ENCODE results near the gene TAS2R14. TPM values are rescaled to one million over a fixed set of nuclear protein-coding genes. Genes with fewer than 3 reads are reported as not detected.

TAS2R14 gene
- total and polyA plus RNA-seq, 2 experiments from 2014 or later, result 0.59 to 6.6 TPM

- Histone ChIP-seq H3K36me3 (replicated peaks; ENCODE audit: insufficient read depth, low read depth) (no peaks in the 10 kb centered on the region), H3K4me3 (no peak within 1 kb of the TSS), H3K9me2 (replicated peaks; ENCODE audit: insufficient read depth) (no peaks in the 10 kb centered on the region), H3K9me3 (ENCODE audit: low read depth) (peaks cover 4% of the 10 kb centered on the region), H3K4me1 (ENCODE audit: insufficient read depth) (no peaks in the 10 kb centered on the region), H3K27me3 (no peaks in the 10 kb centered on the region), H3K4me2 (no peak within 1 kb of the TSS), H3K79me2 (peaks cover 2% of the 10 kb centered on the region), H2AFZ (no peak within 1 kb of the TSS), H3K27ac (no peak within 1 kb of the TSS), H4K20me1 (ENCODE audit: insufficient read depth, poor library complexity, severe bottlenecking) (no peaks in the 10 kb centered on the region)
- TF ChIP-seq EZH2phosphoT487 (IDR thresholded peaks at IDR 0.05; ENCODE audit: low read depth, severe bottlenecking, unreplicated experiment) (no peak), EZH2 (IDR thresholded peaks at IDR 0.05; ENCODE audit: borderline replicate concordance) (no peak)
- TF ChIP-seq, protein P1, sequence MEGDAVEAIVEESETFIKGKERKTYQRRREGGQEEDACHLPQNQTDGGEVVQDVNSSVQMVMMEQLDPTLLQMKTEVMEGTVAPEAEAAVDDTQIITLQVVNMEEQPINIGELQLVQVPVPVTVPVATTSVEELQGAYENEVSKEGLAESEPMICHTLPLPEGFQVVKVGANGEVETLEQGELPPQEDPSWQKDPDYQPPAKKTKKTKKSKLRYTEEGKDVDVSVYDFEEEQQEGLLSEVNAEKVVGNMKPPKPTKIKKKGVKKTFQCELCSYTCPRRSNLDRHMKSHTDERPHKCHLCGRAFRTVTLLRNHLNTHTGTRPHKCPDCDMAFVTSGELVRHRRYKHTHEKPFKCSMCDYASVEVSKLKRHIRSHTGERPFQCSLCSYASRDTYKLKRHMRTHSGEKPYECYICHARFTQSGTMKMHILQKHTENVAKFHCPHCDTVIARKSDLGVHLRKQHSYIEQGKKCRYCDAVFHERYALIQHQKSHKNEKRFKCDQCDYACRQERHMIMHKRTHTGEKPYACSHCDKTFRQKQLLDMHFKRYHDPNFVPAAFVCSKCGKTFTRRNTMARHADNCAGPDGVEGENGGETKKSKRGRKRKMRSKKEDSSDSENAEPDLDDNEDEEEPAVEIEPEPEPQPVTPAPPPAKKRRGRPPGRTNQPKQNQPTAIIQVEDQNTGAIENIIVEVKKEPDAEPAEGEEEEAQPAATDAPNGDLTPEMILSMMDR (IDR thresholded peaks at IDR 0.05; ENCODE audit: poor library complexity), result no peak
- no peak for DNase-seq (ENCODE audit: low spot score)
- 100% methylated on average over 1 of the region's 1 CpG for WGBS (ENCODE audit: low lambda C conversion rate, missing lambda C conversion rate)
Observed at GRCh38 chr12:10909462-10909861, 29.6 kb downstream of the TAS2R14 start, which contains the start of gene TAS2R13. Gene TAS2R13 (minus strand): TSS chr12:10909562. CDS start chr12:10909298, 264 bp downstream.

- TF ChIP-seq EZH2phosphoT487 (IDR thresholded peaks at IDR 0.05; ENCODE audit: low read depth, severe bottlenecking, unreplicated experiment) (no peak), EZH2 (IDR thresholded peaks at IDR 0.05; ENCODE audit: borderline replicate concordance) (no peak)
- TF ChIP-seq, protein P1 (IDR thresholded peaks at IDR 0.05; ENCODE audit: poor library complexity), result no peak
- no peak for DNase-seq (ENCODE audit: low spot score)
- Histone ChIP-seq H3K9me2 (replicated peaks; ENCODE audit: insufficient read depth) (no peaks in the 10 kb centered on the region), H3K4me3 (no peak overlapping the region), H3K36me3 (replicated peaks; ENCODE audit: insufficient read depth, low read depth) (no peaks in the 10 kb centered on the region), H3K27ac (no peak overlapping the region), H3K4me1 (ENCODE audit: insufficient read depth) (no peaks in the 10 kb centered on the region), H3K4me2 (no peak overlapping the region), H3K27me3 (no peaks in the 10 kb centered on the region), H4K20me1 (ENCODE audit: insufficient read depth, poor library complexity, severe bottlenecking) (no peaks in the 10 kb centered on the region), H3K79me2 (peaks cover 20% of the 10 kb centered on the region), H2AFZ (no peak overlapping the region), H3K9me3 (ENCODE audit: low read depth) (peaks cover 11% of the 10 kb centered on the region)
- WGBS (ENCODE audit: low lambda C conversion rate, missing lambda C conversion rate), result 96% methylated on average over 4 of the region's 4 CpGs
Observed at GRCh38 chr12:10904686-10905085, 34.4 kb downstream of the TAS2R14 start.

- Histone ChIP-seq H3K4me3 (no peak overlapping the region), H3K4me2 (no peak overlapping the region), H3K79me2 (peaks cover 20% of the 10 kb centered on the region), H3K27ac (no peak overlapping the region), H3K36me3 (replicated peaks; ENCODE audit: insufficient read depth, low read depth) (no peaks in the 10 kb centered on the region), H3K9me3 (ENCODE audit: low read depth) (peaks cover 11% of the 10 kb centered on the region), H4K20me1 (ENCODE audit: insufficient read depth, poor library complexity, severe bottlenecking) (no peaks in the 10 kb centered on the region), H2AFZ (no peak overlapping the region), H3K9me2 (replicated peaks; ENCODE audit: insufficient read depth) (no peaks in the 10 kb centered on the region), H3K4me1 (ENCODE audit: insufficient read depth) (peaks cover 4% of the 10 kb centered on the region), H3K27me3 (no peaks in the 10 kb centered on the region)
- 96% methylated on average over 1 of the region's 1 CpG for WGBS (ENCODE audit: low lambda C conversion rate, missing lambda C conversion rate)
- DNase-seq (ENCODE audit: low spot score), result no peak
- TF ChIP-seq EZH2phosphoT487 (IDR thresholded peaks at IDR 0.05; ENCODE audit: low read depth, severe bottlenecking, unreplicated experiment) (no peak), EZH2 (IDR thresholded peaks at IDR 0.05; ENCODE audit: borderline replicate concordance) (no peak)
- TF ChIP-seq, protein P1 (IDR thresholded peaks at IDR 0.05; ENCODE audit: poor library complexity), result peak; percentile 8
Observed at GRCh38 chr12:10901427-10901826, 37.6 kb downstream of the TAS2R14 start.

Measured in hepatocyte (in vitro differentiated cells).